GM12892 (cell line): ENCODE measurements around the gene WNK3.

Source experiments
- POLR2A ChIP-seq: IDR thresholded peaks from 2 replicates; pipeline ENCODE4 v1.6.1; 2011; ENCODE audit warnings: low read depth, low read length, control low read depth
- POLR2AphosphoS5 ChIP-seq: IDR thresholded peaks from 2 replicates; pipeline ENCODE4 v1.6.1; 2011; ENCODE audit warnings: low read depth, low read length, control low read depth
- TAF1 ChIP-seq: IDR thresholded peaks from 2 replicates; pipeline ENCODE4 v1.6.1; 2011; ENCODE audit warnings: low read depth, mild to moderate bottlenecking, control low read depth, low read length, borderline replicate concordance

GRCh38 chrX:54194982-54195588 is 162.8 kb downstream of the WNK3 start:
- TF ChIP-seq TAF1, result no peak
- no peak for TF ChIP-seq POLR2AphosphoS5
- no peak for TF ChIP-seq POLR2A
